Liver (tissue), 9 donors: ENCODE measurements around the gene MT1A. TPM values are rescaled to one million over a fixed set of nuclear protein-coding genes. Genes with fewer than 3 reads are reported as not detected.

Source experiments
- DNase-seq: peaks from one replicate; pipeline ENCODE4 v3.0.0-alpha.2; 2017; ENCODE audit warnings: low spot score
- H3K27ac ChIP-seq, 2 donors: one replicate each; pipeline ENCODE4 v1.7.0; 2013; ENCODE audit warnings: inconsistent platforms in 2 of 2, low read length in 2 of 2, control low read depth in 1 of 2, low read depth in 1 of 2, mild to moderate bottlenecking in 1 of 2
- H3K27me3 ChIP-seq, 4 donors: one replicate each; pipeline versions ENCODE4 v1.6.1 to v1.7.0; 2013; ENCODE audit warnings: low read length in 3 of 4, inconsistent platforms in 1 of 4, mild to moderate bottlenecking in 1 of 4, moderate library complexity in 1 of 4; ENCODE audit not compliant: control insufficient read depth in 4 of 4, insufficient read depth in 4 of 4
- H3K36me3 ChIP-seq, 4 donors: one replicate each; pipeline versions ENCODE4 v1.6.1 to v1.7.0; 2013; ENCODE audit warnings: low read length in 3 of 4, mild to moderate bottlenecking in 3 of 4, low read depth in 1 of 4, moderate library complexity in 1 of 4; ENCODE audit not compliant: control insufficient read depth in 4 of 4, insufficient read depth in 3 of 4
- H3K4me1 ChIP-seq, 4 donors: one replicate each; pipeline versions ENCODE4 v1.6.1 to v1.7.0; 2013; ENCODE audit warnings: low read length in 3 of 4, mild to moderate bottlenecking in 3 of 4, moderate library complexity in 1 of 4; ENCODE audit not compliant: control insufficient read depth in 4 of 4, insufficient read depth in 4 of 4
- H3K4me3 ChIP-seq, 3 donors: one replicate each; pipeline versions ENCODE4 v1.6.1 to v1.7.0; 2013; ENCODE audit warnings: low read length in 3 of 3, control low read depth in 1 of 3, low read depth in 1 of 3, mild to moderate bottlenecking in 1 of 3
- H3K9ac ChIP-seq, 2 donors: one replicate each; pipeline ENCODE4 v1.7.0; 2013; ENCODE audit warnings: low read length in 2 of 2, mild to moderate bottlenecking in 2 of 2, moderate library complexity in 2 of 2, control low read depth in 1 of 2, low read depth in 1 of 2
- H3K9me3 ChIP-seq, 4 donors: one replicate each; pipeline versions ENCODE4 v1.6.1 to v1.7.0; 2013; ENCODE audit warnings: low read length in 3 of 4; ENCODE audit not compliant: control insufficient read depth in 4 of 4
- EGR1 ChIP-seq, 2 donors: IDR thresholded peaks; 2 replicates each; pipeline ENCODE4 v1.6.1; 2016 to 2018; ENCODE audit warnings: antibody characterized with exemption in 2 of 2, low read depth in 2 of 2
- FOXA1 ChIP-seq: IDR thresholded peaks from 2 replicates; pipeline ENCODE4 v1.6.1; 2016; ENCODE audit warnings: antibody characterized with exemption
- FOXA2 ChIP-seq: IDR thresholded peaks from 2 replicates; pipeline ENCODE4 v1.6.1; 2016; ENCODE audit warnings: antibody characterized with exemption
- GABPA ChIP-seq, 2 donors: IDR thresholded peaks in 1 of 2; conservative IDR thresholded peaks in 1 of 2; 2 replicates each; pipeline ENCODE4 v1.6.1; 2016; ENCODE audit warnings: antibody characterized with exemption in 2 of 2, mild to moderate bottlenecking in 1 of 2, moderate library complexity in 1 of 2
- HNF4A ChIP-seq, 2 donors: conservative IDR thresholded peaks; 2 replicates each; pipeline ENCODE4 v1.6.1; 2016; ENCODE audit warnings: antibody characterized with exemption in 2 of 2, mild to moderate bottlenecking in 2 of 2
- HNF4G ChIP-seq: IDR thresholded peaks from 2 replicates; pipeline ENCODE4 v1.6.1; 2016; ENCODE audit warnings: antibody characterized with exemption
- JUND ChIP-seq, 2 donors: IDR thresholded peaks; 2 replicates each; pipeline ENCODE4 v1.6.1; 2016; ENCODE audit warnings: antibody characterized with exemption in 2 of 2
- NR2F2 ChIP-seq: IDR thresholded peaks from 2 replicates; pipeline ENCODE4 v1.6.1; 2016; ENCODE audit warnings: antibody characterized with exemption
- RAD21 ChIP-seq, 2 donors: IDR thresholded peaks; 2 replicates each; pipeline ENCODE4 v1.6.1; 2016; ENCODE audit warnings: antibody characterized with exemption in 2 of 2, mild to moderate bottlenecking in 2 of 2
- RXRA ChIP-seq, 2 donors: IDR thresholded peaks; 2 replicates each; pipeline ENCODE4 v1.6.1; 2017 to 2018; ENCODE audit warnings: antibody characterized with exemption in 2 of 2, mild to moderate bottlenecking in 1 of 2
- SP1 ChIP-seq: IDR thresholded peaks from 2 replicates; pipeline ENCODE4 v1.6.1; 2018; ENCODE audit warnings: antibody characterized with exemption, mild to moderate bottlenecking
- TAF1 ChIP-seq: conservative IDR thresholded peaks from 2 replicates; pipeline ENCODE4 v1.6.1; 2016; ENCODE audit warnings: antibody characterized with exemption, mild to moderate bottlenecking
- YY1 ChIP-seq: IDR thresholded peaks from 2 replicates; pipeline ENCODE4 v1.6.1; 2016; ENCODE audit warnings: antibody characterized with exemption, mild to moderate bottlenecking
- WGBS: extraction: QIAGEN DNeasy Blood & Tissue Kit; methylation state at CpG from one replicate; pipeline ENCODE4 v1.1.7; 2013; 5-methylcytosine and 5-hydroxymethylcytosine counted together
- polyA plus RNA-seq, 2 donors: library from polyadenylated mRNA; stranded (reverse) in 1 of 2; unstranded in 1 of 2; fragments of 200-250 nt in 1 of 2; fragments of >200 nt in 1 of 2; fragmentation: Nextera tagmentation in 1 of 2; extraction: Ambion mirVana in 1 of 2; gene quantifications; one replicate each; pipeline versions ENCODE4 v1.2.1 to v1.2.3, GENCODE V29; 2013 to 2015
- total RNA-seq, 2 donors: library from RNA; depleted of rRNA; stranded (reverse); fragments of >200 nt; gene quantifications; one replicate each; pipeline ENCODE4 v1.2.3, GENCODE V29; 2014
- TF ChIP-seq, protein P1 (sequence below): IDR thresholded peaks from 2 replicates; pipeline ENCODE4 v1.6.1; 2016; ENCODE audit warnings: antibody characterized with exemption
- TF ChIP-seq, protein P2 (sequence below): fragments of 150-350 bp; IDR thresholded peaks from 2 replicates; pipeline ENCODE4 v1.5.1; 2017; ENCODE audit warnings: improper control_type of control experiment, low read depth, low read length; ENCODE audit not compliant: missing input control
- TF ChIP-seq, protein P3 (sequence below): IDR thresholded peaks from 2 replicates; pipeline ENCODE4 v1.6.1; 2016; ENCODE audit warnings: antibody characterized with exemption, mild to moderate bottlenecking
- TF ChIP-seq, protein P4 (sequence below): IDR thresholded peaks from 2 replicates; pipeline ENCODE4 v1.6.1; 2016; ENCODE audit warnings: antibody characterized with exemption
- TF ChIP-seq, protein P5 (sequence below): IDR thresholded peaks from 2 replicates; pipeline ENCODE4 v1.6.1; 2016; ENCODE audit warnings: antibody characterized with exemption
- donor health status: healthy.
- donor health status: healthy.
- donor health status: healthy.
- donor health status: healthy.
- donor health status: healthy.

The MT1A gene
- total and polyA plus RNA-seq, 4 donors: 10.1 to 511 (median 74.6) TPM

DNA sequence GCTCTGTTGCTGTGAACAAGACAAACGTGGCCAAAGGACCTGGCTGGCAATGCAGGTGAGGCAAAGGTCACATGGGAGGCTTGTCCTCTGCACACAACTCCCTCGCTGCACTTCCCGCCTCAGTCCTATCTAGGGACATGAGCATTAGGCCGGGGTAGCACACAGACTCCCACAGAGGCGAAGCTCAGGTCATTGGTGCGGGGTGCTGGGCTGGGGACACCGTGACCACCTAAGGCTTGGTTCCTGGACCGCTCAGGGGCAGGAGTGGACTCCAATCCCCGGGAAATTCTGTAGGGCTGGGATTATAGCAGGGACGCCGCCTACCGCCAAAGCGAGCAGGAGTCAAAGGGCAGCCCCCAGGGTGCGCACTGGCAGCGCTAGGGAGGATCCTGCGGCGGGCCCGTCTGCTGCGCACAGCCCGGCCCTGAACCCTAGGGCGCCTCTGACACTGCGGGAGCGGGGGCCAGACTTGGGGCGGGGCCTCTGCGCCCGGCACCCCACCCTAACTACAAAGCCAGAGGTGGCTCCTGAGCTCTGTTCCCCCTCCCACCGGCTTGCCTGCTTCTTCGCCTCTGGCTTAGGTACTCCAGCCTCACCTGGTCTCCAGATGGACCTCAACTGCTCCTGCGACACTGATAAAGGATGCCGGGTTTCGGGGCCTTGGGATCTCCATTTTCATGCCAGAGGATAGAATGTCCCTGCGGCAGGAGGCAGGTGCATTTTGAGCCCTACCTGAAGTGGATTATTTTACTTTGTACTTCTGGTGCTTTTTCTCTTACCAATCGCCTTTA, 9.4 kb downstream of the MT1A start:
- Histone ChIP-seq H3K4me3 (peak overlapping the region in 1 of 3 donors; percentile 18), H3K27ac (peak overlapping the region; percentile 62 to 77), H3K9ac (no peak overlapping the region), H3K27me3 (no peaks in the 10 kb centered on the region), H3K4me1 (peaks cover 5 to 31% (median 16%) of the 10 kb centered on the region in 4 donors), H3K36me3 (no peaks in the 10 kb centered on the region), H3K9me3 (no peaks in the 10 kb centered on the region)
- TF ChIP-seq HNF4G (peak; percentile 34), TAF1 (peak; percentile 55), SP1 (peak; percentile 95), RXRA (IDR thresholded peaks at IDR 0.05) (peak; percentile 92 to 93), FOXA2 (peak; percentile 18), NR2F2 (peak; percentile 64), GABPA (IDR thresholded peaks at IDR 0.05 in 1 of 2, conservative IDR thresholded peaks at IDR 0.05 in 1 of 2) (no peak), FOXA1 (no peak), YY1 (peak; percentile 68), HNF4A (conservative IDR thresholded peaks at IDR 0.05) (peak; percentile 74 to 80), RAD21 (IDR thresholded peaks at IDR 0.05) (peak; percentile 32 to 41), EGR1 (IDR thresholded peaks at IDR 0.05; ENCODE audit: low read depth in 2 of 2) (no peak), JUND (IDR thresholded peaks at IDR 0.05) (no peak)
- TF ChIP-seq, protein P1, sequence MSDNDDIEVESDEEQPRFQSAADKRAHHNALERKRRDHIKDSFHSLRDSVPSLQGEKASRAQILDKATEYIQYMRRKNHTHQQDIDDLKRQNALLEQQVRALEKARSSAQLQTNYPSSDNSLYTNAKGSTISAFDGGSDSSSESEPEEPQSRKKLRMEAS: peak; percentile 84
- TF ChIP-seq, protein P2, sequence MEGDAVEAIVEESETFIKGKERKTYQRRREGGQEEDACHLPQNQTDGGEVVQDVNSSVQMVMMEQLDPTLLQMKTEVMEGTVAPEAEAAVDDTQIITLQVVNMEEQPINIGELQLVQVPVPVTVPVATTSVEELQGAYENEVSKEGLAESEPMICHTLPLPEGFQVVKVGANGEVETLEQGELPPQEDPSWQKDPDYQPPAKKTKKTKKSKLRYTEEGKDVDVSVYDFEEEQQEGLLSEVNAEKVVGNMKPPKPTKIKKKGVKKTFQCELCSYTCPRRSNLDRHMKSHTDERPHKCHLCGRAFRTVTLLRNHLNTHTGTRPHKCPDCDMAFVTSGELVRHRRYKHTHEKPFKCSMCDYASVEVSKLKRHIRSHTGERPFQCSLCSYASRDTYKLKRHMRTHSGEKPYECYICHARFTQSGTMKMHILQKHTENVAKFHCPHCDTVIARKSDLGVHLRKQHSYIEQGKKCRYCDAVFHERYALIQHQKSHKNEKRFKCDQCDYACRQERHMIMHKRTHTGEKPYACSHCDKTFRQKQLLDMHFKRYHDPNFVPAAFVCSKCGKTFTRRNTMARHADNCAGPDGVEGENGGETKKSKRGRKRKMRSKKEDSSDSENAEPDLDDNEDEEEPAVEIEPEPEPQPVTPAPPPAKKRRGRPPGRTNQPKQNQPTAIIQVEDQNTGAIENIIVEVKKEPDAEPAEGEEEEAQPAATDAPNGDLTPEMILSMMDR: peak; percentile 18
- TF ChIP-seq, protein P3, sequence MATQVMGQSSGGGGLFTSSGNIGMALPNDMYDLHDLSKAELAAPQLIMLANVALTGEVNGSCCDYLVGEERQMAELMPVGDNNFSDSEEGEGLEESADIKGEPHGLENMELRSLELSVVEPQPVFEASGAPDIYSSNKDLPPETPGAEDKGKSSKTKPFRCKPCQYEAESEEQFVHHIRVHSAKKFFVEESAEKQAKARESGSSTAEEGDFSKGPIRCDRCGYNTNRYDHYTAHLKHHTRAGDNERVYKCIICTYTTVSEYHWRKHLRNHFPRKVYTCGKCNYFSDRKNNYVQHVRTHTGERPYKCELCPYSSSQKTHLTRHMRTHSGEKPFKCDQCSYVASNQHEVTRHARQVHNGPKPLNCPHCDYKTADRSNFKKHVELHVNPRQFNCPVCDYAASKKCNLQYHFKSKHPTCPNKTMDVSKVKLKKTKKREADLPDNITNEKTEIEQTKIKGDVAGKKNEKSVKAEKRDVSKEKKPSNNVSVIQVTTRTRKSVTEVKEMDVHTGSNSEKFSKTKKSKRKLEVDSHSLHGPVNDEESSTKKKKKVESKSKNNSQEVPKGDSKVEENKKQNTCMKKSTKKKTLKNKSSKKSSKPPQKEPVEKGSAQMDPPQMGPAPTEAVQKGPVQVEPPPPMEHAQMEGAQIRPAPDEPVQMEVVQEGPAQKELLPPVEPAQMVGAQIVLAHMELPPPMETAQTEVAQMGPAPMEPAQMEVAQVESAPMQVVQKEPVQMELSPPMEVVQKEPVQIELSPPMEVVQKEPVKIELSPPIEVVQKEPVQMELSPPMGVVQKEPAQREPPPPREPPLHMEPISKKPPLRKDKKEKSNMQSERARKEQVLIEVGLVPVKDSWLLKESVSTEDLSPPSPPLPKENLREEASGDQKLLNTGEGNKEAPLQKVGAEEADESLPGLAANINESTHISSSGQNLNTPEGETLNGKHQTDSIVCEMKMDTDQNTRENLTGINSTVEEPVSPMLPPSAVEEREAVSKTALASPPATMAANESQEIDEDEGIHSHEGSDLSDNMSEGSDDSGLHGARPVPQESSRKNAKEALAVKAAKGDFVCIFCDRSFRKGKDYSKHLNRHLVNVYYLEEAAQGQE: peak; percentile 74
- TF ChIP-seq, protein P4, sequence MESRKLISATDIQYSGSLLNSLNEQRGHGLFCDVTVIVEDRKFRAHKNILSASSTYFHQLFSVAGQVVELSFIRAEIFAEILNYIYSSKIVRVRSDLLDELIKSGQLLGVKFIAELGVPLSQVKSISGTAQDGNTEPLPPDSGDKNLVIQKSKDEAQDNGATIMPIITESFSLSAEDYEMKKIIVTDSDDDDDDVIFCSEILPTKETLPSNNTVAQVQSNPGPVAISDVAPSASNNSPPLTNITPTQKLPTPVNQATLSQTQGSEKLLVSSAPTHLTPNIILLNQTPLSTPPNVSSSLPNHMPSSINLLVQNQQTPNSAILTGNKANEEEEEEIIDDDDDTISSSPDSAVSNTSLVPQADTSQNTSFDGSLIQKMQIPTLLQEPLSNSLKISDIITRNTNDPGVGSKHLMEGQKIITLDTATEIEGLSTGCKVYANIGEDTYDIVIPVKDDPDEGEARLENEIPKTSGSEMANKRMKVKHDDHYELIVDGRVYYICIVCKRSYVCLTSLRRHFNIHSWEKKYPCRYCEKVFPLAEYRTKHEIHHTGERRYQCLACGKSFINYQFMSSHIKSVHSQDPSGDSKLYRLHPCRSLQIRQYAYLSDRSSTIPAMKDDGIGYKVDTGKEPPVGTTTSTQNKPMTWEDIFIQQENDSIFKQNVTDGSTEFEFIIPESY: peak; percentile 8
- TF ChIP-seq, protein P5, sequence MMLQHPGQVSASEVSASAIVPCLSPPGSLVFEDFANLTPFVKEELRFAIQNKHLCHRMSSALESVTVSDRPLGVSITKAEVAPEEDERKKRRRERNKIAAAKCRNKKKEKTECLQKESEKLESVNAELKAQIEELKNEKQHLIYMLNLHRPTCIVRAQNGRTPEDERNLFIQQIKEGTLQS: no peak
- peak; percentile 54 for DNase-seq
- WGBS: 21% methylated on average over 33 of the region's 33 CpGs
